Measurements from ENCODE around the gene MASP2. TPM values are rescaled to one million over a fixed set of nuclear protein-coding genes. Genes with fewer than 3 reads are reported as not detected.

MASP2 gene
- total RNA-seq, 1 experiment from 2014 or later, result 0.25 TPM

DNA sequence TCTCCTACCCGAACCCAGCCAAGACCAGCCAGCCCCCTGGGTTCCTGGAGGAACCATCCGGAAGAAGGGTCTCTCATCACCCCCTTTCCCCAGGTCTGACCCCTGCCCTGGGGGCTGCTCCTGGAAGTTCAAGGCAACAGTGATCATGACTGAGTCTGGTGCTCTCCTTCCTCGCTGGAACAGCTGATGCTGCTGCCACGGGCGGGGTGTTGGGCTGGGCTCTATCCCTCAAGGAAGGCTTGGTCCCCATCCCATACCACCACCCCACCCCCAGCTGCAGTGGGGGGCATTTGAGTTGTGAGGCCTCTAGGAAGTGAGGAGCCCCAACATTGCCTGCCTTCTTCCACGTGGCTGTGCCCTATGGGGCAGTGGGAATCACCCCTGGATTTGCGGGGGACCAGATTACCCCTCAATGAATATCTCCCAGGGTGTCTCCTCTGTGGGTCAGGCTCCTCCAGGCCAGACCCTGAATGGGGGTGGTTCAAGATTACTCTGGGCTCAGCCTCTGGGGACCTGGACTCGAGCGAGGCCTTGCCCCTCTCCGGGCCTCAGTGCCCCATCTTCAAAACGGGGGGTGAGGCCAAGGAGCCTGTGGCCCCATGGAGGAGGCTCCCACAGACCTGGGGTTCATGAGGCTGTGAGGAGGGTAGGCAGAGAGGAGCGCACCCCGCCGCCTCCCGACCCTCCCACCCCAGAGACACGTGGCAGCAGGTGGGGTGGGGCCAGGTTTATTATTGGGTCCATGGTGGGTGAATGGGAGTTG, 2.8 kb downstream of the MASP2 start:
- Histone ChIP-seq H3K79me2 (ENCODE audit: insufficient read depth, low read length) (no peaks in the 10 kb centered on the region), H3K36me3 (ENCODE audit: control insufficient read depth in 1 of 2, insufficient read depth in 2 of 2, low read length in 2 of 2) (no peaks in the 10 kb centered on the region), H3K4me3 (replicated peaks in 1 of 2; ENCODE audit: low read depth in 1 of 2, low read length in 2 of 2) (no peak overlapping the region), H2AFZ (ENCODE audit: low read depth, low read length, poor library complexity, severe bottlenecking) (no peak overlapping the region), H3K4me2 (ENCODE audit: low read length) (no peak overlapping the region), H3K9me2 (ENCODE audit: insufficient read depth) (no peaks in the 10 kb centered on the region), H3K4me1 (ENCODE audit: control insufficient read depth in 1 of 2, insufficient read depth in 2 of 2, low read length in 2 of 2) (no peaks in the 10 kb centered on the region), H3K27me3 (ENCODE audit: insufficient read depth, low read length) (no peaks in the 10 kb centered on the region), H3K9ac (ENCODE audit: low read length) (no peak overlapping the region), H4K20me1 (ENCODE audit: insufficient read depth) (no peaks in the 10 kb centered on the region), H3K27ac (ENCODE audit: low read depth, low read length) (no peak overlapping the region), H3K9me3 (ENCODE audit: control insufficient read depth in 1 of 2, insufficient read depth in 1 of 2, low read depth in 1 of 2, low read length in 2 of 2) (no peaks in the 10 kb centered on the region)
- RAD21 ChIA-PET (ENCODE audit: low non-redundant PET in 1 of 2, low total read pairs in 2 of 2, uncharacterized antibody in 2 of 2, unreplicated experiment in 2 of 2), result interaction anchor here in 1 of 2 experiments (0.6 kb wide), 1 partner anchor 847 kb away, joined by 3 read pairs; no protein-coding TSS in a partner anchor
- POLR2A ChIA-PET, result no interaction called here
- DNase-seq (ENCODE audit: low read depth, low spot score), result no peak
- no TSS peak for BruUV-seq (replicated peaks)
- CTCF ChIA-PET, result no interaction called here
- TF ChIP-seq CEBPB (IDR thresholded peaks at IDR 0.05; ENCODE audit: low read depth) (no peak), FOSL1 (IDR thresholded peaks at IDR 0.05; ENCODE audit: low read depth) (no peak), POLR2AphosphoS5 (IDR thresholded peaks at IDR 0.05; ENCODE audit: low read depth, low read length) (no peak), TCF7L2 (IDR thresholded peaks at IDR 0.05; ENCODE audit: borderline replicate concordance, extremely low read depth, insufficient read depth, insufficient read length) (no peak), ZNF274 (IDR thresholded peaks at IDR 0.05; ENCODE audit: low read depth, low read length) (no peak), REST (IDR thresholded peaks at IDR 0.05; ENCODE audit: low read depth) (no peak)
- TF ChIP-seq, protein P1, sequence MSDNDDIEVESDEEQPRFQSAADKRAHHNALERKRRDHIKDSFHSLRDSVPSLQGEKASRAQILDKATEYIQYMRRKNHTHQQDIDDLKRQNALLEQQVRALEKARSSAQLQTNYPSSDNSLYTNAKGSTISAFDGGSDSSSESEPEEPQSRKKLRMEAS (IDR thresholded peaks at IDR 0.05), result no peak
- ATAC-seq, result no peak
- intact Hi-C loops (cut with micrococcal nuclease), result no loop called here
